ENCODE data around the gene CSMD2. TPM values are rescaled to one million over a fixed set of nuclear protein-coding genes. Genes with fewer than 3 reads are reported as not detected.
"Not testable (repeated sequence)": the region's sequence is repeated elsewhere in the genome, so short reads cannot be mapped to it uniquely, and the experiment has no call there.

CSMD2 gene
- not detected for polyA plus RNA-seq

DNA sequence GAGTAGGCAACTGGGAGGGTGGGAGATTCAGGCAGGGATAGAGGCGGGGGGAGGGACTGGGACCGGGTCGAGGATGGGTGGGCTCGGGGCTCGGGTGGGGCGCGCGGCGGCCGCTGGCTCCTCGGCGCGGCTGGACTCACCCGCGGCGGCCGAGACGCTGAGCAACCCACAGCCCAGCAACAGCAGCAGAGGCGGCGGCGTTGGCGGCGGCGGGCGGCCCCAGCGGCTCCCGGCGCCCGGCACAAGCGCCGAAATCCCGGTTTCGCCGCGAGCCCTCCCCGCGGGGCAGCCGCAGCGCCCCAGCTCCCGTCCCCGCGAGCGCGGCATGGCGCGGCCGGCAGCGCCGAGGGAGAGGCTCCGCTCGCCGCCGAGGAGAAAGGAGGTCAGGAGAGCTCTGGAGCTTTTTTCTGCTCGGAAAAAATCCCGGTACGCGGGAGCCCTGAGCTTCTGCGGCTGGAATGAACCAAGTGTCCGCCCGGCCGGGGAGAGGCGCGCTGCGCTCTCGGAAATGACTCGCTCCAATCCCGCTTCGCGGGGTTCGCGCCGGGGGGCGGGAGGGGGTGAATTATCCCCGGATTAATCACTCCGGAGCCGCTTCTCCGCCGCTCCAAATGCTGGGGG is at the start of gene CSMD2:
Gene CSMD2, minus strand, starts transcription at position 460 of the 621 bp plus-strand sequence. Its CDS starts 133 bp downstream, at position 327.
- Mint-ChIP-seq H3K27me3 (peaks cover 64% of the 10 kb centered on the region), H3K36me3 (peaks cover 1% of the 10 kb centered on the region), H3K27ac (no peak within 1 kb of the TSS), H3K4me1 (peaks cover 5 to 9% (median 7%) of the 10 kb centered on the region in 3 donors), H3K9me3 (no peaks in the 10 kb centered on the region), H3K4me3 (peak within 1 kb of the TSS in 2 of 4 donors; percentile 17 to 89)

DNA sequence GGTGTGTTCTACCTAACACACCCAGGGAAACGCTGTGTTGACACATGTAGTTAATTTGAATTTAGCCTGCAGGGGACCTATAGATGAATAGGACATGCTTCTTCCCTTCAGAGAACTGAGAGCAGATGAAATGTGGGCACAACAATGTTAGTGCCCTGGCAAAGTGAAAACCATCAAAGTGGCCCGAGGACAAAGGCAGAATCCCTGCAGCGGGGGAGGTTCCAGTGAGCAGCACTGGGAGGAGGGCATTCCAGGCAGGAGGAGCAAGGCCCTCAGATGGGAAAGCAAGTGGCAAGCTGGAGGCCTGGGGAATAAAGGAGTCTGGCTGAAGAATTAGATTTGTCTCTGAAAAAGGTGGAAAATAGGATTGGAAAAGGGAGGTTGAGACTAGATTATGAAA is 48.9 kb upstream of the CSMD2 start:
- no peaks in the 10 kb centered on the region for H3K4me1 Mint-ChIP-seq
- H3K36me3 Mint-ChIP-seq: no peaks in the 10 kb centered on the region
- no peak overlapping the region for H3K4me3 Mint-ChIP-seq
- no peaks in the 10 kb centered on the region for H3K9me3 Mint-ChIP-seq
- no peak overlapping the region for H3K27ac Mint-ChIP-seq
- H3K27me3 Mint-ChIP-seq: peaks cover 4% of the 10 kb centered on the region

- Mint-ChIP-seq H3K4me1 (no peaks in the 10 kb centered on the region), H3K9me3 (no peaks in the 10 kb centered on the region), H3K27ac (no peak overlapping the region), H3K36me3 (no peaks in the 10 kb centered on the region), H3K4me3 (no peak overlapping the region), H3K27me3 (peaks cover 4% of the 10 kb centered on the region)
These were observed 47.6 kb upstream of the CSMD2 start for GRCh38 chr1:34212673-34213072.

GRCh38 chr1:34199927-34200326 is 34.9 kb upstream of the CSMD2 start:
- H3K9me3 Mint-ChIP-seq: no peaks in the 10 kb centered on the region
- no peaks in the 10 kb centered on the region for H3K4me1 Mint-ChIP-seq
- peaks cover 4% of the 10 kb centered on the region for H3K27me3 Mint-ChIP-seq
- no peak overlapping the region for H3K4me3 Mint-ChIP-seq
- no peak overlapping the region for H3K27ac Mint-ChIP-seq
- H3K36me3 Mint-ChIP-seq: no peaks in the 10 kb centered on the region

DNA sequence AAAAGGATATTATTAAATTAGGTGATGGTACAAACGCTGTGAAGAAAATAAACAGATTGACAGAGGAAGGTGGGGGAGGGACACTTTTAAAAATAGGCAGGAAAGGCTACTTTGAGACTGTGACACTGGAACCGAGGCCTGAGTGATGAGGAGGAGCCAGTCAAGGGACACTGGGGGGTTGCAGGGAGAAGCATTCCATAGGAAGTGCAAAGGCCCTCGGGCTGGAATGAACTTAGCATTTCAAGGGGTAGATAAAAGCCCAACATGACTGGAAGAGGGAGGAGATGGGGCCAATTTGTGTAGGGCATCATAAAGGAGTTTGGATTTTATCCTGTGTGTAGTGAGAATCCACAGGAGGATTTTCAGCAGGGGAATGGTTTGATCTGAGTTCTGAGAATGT is 27.6 kb upstream of the CSMD2 start:
- Mint-ChIP-seq H3K27ac (no peak overlapping the region), H3K4me1 (no peaks in the 10 kb centered on the region), H3K36me3 (peaks cover 5% of the 10 kb centered on the region), H3K27me3 (peaks cover 6% of the 10 kb centered on the region), H3K4me3 (no peak overlapping the region), H3K9me3 (peaks cover 0 to 3% (median 3%) of the 10 kb centered on the region in 3 donors)

DNA sequence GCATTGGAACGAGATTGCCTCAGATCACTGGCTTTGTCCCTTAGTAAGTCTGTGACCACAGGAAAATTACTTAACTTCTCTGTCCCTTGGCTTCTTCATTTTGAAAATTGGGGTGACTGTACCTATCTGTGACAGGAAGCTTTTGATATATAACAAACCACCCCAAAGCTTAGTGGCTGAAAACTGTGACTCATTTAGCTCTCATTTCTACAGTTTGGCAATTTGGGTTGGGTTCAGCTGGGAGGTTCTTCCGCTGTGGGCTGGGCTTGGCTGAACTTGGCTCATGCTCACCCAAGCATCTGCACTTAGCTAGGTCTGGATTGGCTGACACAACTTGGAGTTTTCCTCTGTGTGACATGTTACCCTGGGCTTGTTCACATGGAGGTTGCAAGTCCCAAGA is 25.7 kb upstream of the CSMD2 start:
- Mint-ChIP-seq H3K36me3 (peaks cover 5% of the 10 kb centered on the region), H3K9me3 (peaks cover 0 to 3% (median 3%) of the 10 kb centered on the region in 3 donors), H3K27ac (no peak overlapping the region), H3K4me3 (no peak overlapping the region), H3K27me3 (peaks cover 11% of the 10 kb centered on the region), H3K4me1 (no peaks in the 10 kb centered on the region)

- Mint-ChIP-seq H3K27me3 (peaks cover 12% of the 10 kb centered on the region), H3K27ac (no peak overlapping the region), H3K9me3 (peaks cover 2 to 3% (median 3%) of the 10 kb centered on the region in 3 donors), H3K4me1 (no peaks in the 10 kb centered on the region), H3K4me3 (no peak overlapping the region), H3K36me3 (peaks cover 7% of the 10 kb centered on the region)
These were observed 24.0 kb upstream of the CSMD2 start for GRCh38 chr1:34188985-34189384.

GRCh38 chr1:34188418-34188817 is 23.4 kb upstream of the CSMD2 start:
- Mint-ChIP-seq H3K36me3 (peaks cover 7% of the 10 kb centered on the region), H3K4me1 (no peaks in the 10 kb centered on the region), H3K27ac (no peak overlapping the region), H3K27me3 (peaks cover 14% of the 10 kb centered on the region), H3K4me3 (no peak overlapping the region), H3K9me3 (peaks cover 2 to 3% (median 3%) of the 10 kb centered on the region in 3 donors)

- Mint-ChIP-seq H3K9me3 (peaks cover 2 to 3% (median 3%) of the 10 kb centered on the region in 3 donors), H3K27ac (no peak overlapping the region), H3K27me3 (peaks cover 14% of the 10 kb centered on the region), H3K36me3 (peaks cover 2% of the 10 kb centered on the region), H3K4me3 (no peak overlapping the region), H3K4me1 (no peaks in the 10 kb centered on the region)
These were observed 21.9 kb upstream of the CSMD2 start for GRCh38 chr1:34186741-34187494.

DNA sequence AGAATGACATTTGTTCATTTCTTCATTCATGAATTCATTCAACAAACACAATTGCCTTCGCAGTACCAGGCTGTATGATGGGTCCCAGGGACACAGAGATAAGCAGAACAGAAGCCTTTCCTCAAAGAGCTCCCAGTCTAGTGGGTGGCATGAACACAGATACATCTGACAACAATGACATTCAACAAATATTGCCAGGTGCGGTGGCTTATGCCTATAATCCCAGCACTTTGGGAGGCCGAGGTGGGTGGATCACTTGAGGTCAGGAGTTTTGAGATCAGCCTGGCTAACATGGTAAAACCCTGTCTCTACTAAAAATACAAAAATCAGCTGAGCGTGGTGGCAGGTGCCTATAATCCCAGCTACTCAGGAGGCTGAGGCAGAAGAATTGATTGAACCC is 18.4 kb upstream of the CSMD2 start:
- H3K9me3 Mint-ChIP-seq, H3K36me3 Mint-ChIP-seq, H3K27ac Mint-ChIP-seq, H3K4me3 Mint-ChIP-seq, H3K4me1 Mint-ChIP-seq: not testable (repeated sequence)
- peaks cover 14% of the 10 kb centered on the region for H3K27me3 Mint-ChIP-seq

DNA sequence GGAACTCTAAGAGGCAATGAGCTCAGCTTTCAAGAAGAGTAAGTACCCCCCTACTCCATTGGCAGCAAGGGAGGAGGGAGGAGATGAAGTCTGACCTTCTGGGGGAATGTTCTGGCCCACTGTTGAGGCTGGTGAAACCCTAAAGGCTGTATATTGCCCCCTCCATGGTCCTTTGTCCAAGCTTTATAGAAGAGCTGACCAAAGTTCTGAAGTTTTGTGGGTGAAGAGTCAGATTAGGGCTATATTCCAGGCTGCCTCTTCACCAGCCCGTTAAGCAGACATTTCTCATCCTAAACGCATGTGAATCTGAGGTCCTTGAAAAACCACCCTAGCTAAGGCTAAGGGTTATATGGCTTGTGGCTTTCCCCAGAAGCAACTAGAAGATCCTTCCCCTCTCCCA is 13.0 kb upstream of the CSMD2 start:
- Mint-ChIP-seq H3K4me1 (no peaks in the 10 kb centered on the region), H3K4me3 (no peak overlapping the region), H3K36me3 (no peaks in the 10 kb centered on the region), H3K27ac (no peak overlapping the region), H3K27me3 (peaks cover 23% of the 10 kb centered on the region), H3K9me3 (peaks cover 0 to 3% (median 0%) of the 10 kb centered on the region in 3 donors)

DNA sequence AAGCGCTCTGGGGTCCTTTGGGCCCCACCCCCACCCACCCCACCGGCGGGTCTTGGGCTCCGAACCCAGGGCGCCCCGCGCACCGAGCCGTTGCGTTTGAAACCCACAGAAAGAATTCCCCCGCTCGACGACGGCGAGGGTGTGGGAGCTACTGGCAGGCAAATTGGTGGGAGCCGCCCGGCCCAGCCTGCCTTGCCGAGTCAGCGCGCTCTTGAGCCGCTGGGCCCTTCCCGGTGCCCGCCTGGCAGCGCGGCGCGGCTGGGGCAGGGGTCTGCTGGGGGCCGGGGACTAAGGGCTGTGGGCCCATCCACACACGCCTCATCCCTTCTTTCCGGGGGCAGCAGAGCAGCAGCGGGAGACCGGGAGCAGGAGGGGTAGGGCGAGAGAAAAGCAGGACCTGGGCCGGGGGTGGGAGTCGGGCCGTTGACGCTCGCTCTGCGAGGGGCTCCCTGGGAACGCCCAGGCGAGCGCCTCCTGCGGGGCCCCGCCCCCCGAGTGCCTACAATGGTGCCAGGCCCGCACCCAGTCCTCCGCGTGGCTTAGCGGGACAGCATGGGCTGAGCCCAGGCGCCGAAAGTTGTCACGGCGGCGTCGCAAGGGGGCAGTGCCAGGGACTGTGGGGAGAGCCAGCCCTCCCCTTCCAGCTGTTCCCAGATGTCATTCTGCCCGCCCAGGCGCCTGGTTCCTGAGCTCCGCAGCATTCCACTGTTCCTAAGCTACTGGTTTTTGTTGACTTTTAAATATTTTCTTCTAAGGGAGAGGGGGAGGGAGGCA is 12.0 kb upstream of the CSMD2 start, which contains the start of gene C1orf94:
Gene C1orf94, plus strand, starts transcription at position 78 of the 774 bp plus-strand sequence. CDS start 883 bp downstream, outside the sequence.
- H3K4me3 Mint-ChIP-seq: no peak within 1 kb of the TSS
- no peaks in the 10 kb centered on the region for H3K4me1 Mint-ChIP-seq
- no peaks in the 10 kb centered on the region for H3K36me3 Mint-ChIP-seq
- H3K9me3 Mint-ChIP-seq: peaks cover 0 to 3% (median 0%) of the 10 kb centered on the region in 3 donors
- H3K27me3 Mint-ChIP-seq: peaks cover 25% of the 10 kb centered on the region
- H3K27ac Mint-ChIP-seq: no peak within 1 kb of the TSS

- H3K36me3 Mint-ChIP-seq: no peaks in the 10 kb centered on the region
- no peak overlapping the region for H3K4me3 Mint-ChIP-seq
- peaks cover 30% of the 10 kb centered on the region for H3K27me3 Mint-ChIP-seq
- H3K9me3 Mint-ChIP-seq: peaks cover 0 to 5% (median 0%) of the 10 kb centered on the region in 3 donors
- H3K27ac Mint-ChIP-seq: no peak overlapping the region
- H3K4me1 Mint-ChIP-seq: no peaks in the 10 kb centered on the region
These were observed 10.7 kb upstream of the CSMD2 start for GRCh38 chr1:34175744-34176143.

DNA sequence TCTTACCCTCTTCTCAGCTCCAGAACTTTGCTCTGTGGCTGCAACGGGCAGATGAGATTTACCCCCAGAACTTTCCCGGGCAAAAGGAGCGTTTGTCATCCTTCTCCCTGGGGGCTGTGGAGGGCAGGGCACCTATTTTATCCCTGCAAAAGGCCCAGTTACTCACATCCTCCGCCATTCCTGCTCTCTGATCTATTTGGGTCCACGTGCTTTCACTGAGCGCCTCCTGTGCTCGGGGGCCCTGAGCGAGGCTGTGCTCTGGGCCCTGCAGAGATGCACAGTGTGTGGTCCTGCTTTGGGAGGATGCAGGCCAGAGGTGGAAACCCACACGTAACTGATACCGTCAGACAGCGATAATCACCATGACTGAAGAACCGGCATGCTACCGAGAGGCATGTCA is 2.4 kb upstream of the CSMD2 start:
- Mint-ChIP-seq H3K4me3 (no peak overlapping the region), H3K4me1 (peaks cover 0 to 8% (median 7%) of the 10 kb centered on the region in 3 donors), H3K27me3 (peaks cover 51% of the 10 kb centered on the region), H3K9me3 (peaks cover 0 to 2% (median 0%) of the 10 kb centered on the region in 3 donors), H3K27ac (no peak overlapping the region), H3K36me3 (no peaks in the 10 kb centered on the region)
